Panc1 (cell line): ENCODE measurements around the gene CBARP. TPM values are rescaled to one million over a fixed set of nuclear protein-coding genes. Genes with fewer than 3 reads are reported as not detected.

Experiments
- ATAC-seq: fragments of 200-7000 bp; cut with Tn5 transposase; 2 replicates; pipeline ENCODE4 v1.9.1; 2020; ENCODE audit warnings: mild to moderate bottlenecking, moderate library complexity
- BruUV-seq: library from RNA; stranded (reverse); fragments of 400-500 nt; replicated peaks from 2 replicates; lab custom pipeline; 2021; lab: Mats Ljungman, UMichigan
- CTCF ChIA-PET: fragments of 300-600 bp; sonication (Branson Sonifier 250); formaldehyde crosslinking; loops from one replicate; lab custom pipeline; 2022; ENCODE audit warnings: antibody characterized with exemption; lab: Charles Lee
- POLR2A ChIA-PET: fragments of 300-600 bp; sonication (Branson Sonifier 250); formaldehyde crosslinking; loops from one replicate; lab custom pipeline; 2022; ENCODE audit warnings: antibody characterized with exemption; lab: Charles Lee
- DNase-seq: peaks from one replicate; pipeline ENCODE4 v3.0.0-alpha.2; 2010; ENCODE audit warnings: low read depth, low spot score
- H3K27ac ChIP-seq: 2 replicates; pipeline ENCODE4 v1.5.1; 2011; ENCODE audit warnings: mild to moderate bottlenecking, low read length, inconsistent platforms
- H3K27me3 ChIP-seq: fragments of 200-500 bp; sonication (Bioruptor generic); 2 replicates; pipeline ENCODE4 v1.6.0; 2014; ENCODE audit warnings: low read length, inconsistent platforms; ENCODE audit not compliant: control insufficient read depth, insufficient read depth
- H3K36me3 ChIP-seq: fragments of 200-500 bp; sonication (Bioruptor generic); 2 replicates; pipeline ENCODE4 v1.5.1; 2014; ENCODE audit warnings: inconsistent platforms, mild to moderate bottlenecking, low read length, moderate library complexity; ENCODE audit not compliant: control insufficient read depth, insufficient read depth
- H3K4me1 ChIP-seq: 2 replicates; pipeline ENCODE4 v1.5.1; 2011; ENCODE audit warnings: inconsistent platforms, mild to moderate bottlenecking, low read length, moderate library complexity; ENCODE audit not compliant: control insufficient read depth, insufficient read depth
- H3K4me3 ChIP-seq, 2 experiments: 2 replicates each; pipeline ENCODE4 v1.5.1; 2011 to 2012; ENCODE audit warnings: low read depth in 2 of 2, low read length in 2 of 2, mild to moderate bottlenecking in 2 of 2, inconsistent platforms in 1 of 2, moderate library complexity in 1 of 2
- H3K9me3 ChIP-seq: fragments of 200-500 bp; sonication (Bioruptor generic); 2 replicates; pipeline ENCODE4 v1.5.1; 2014; ENCODE audit warnings: low read depth, mild to moderate bottlenecking, inconsistent platforms, low read length, moderate library complexity; ENCODE audit not compliant: control insufficient read depth, insufficient read depth
- POLR2AphosphoS5 ChIP-seq: IDR thresholded peaks from 2 replicates; pipeline ENCODE4 v1.6.1; 2012; ENCODE audit warnings: mild to moderate bottlenecking, low read depth, low read length, moderate library complexity
- SIN3A ChIP-seq: IDR thresholded peaks from 2 replicates; pipeline ENCODE4 v1.6.1; 2012; ENCODE audit warnings: low read depth, mild to moderate bottlenecking, low read length, moderate library complexity, borderline replicate concordance; ENCODE audit not compliant: insufficient read depth
- TCF7L2 ChIP-seq: IDR thresholded peaks from 2 replicates; pipeline ENCODE4 v1.6.1; 2011; ENCODE audit warnings: mild to moderate bottlenecking, low read depth, low read length, inconsistent platforms
- in situ Hi-C: cut with HindIII; loops from 2 replicates; pipeline ENCODE4 v1.10.0; 2016; ENCODE audit warnings: low sequenced_read_pairs, low pct_unique_long_range_greater_than_20kb
- intact Hi-C: fragments of 100-400 bp; cut with micrococcal nuclease; formaldehyde crosslinking; loops from one replicate; pipeline ENCODE4 v1.10.0; 2022; ENCODE audit not compliant: unreplicated experiment
- total RNA-seq: library from RNA; stranded (reverse); gene quantifications from one replicate; pipeline ENCODE4 v1.2.1, GENCODE V29; 2021; ENCODE audit not compliant: unreplicated experiment
- TF ChIP-seq, protein P1 (sequence below), 2 experiments: IDR thresholded peaks; 2 replicates each; pipeline ENCODE4 v1.6.1; 2011 to 2012; ENCODE audit warnings: low read depth in 2 of 2, control low read depth in 1 of 2, low read length in 1 of 2, mild to moderate bottlenecking in 1 of 2, moderate library complexity in 1 of 2; ENCODE audit not compliant: insufficient read depth in 1 of 2
- TF ChIP-seq, protein P2 (sequence below): fragments of 450-650 bp; IDR thresholded peaks from 2 replicates; pipeline ENCODE4 v1.5.1; 2017; ENCODE audit warnings: mild to moderate bottlenecking

The CBARP gene
- total RNA-seq, 1 experiment from 2014 or later, result 14.5 TPM

DNA sequence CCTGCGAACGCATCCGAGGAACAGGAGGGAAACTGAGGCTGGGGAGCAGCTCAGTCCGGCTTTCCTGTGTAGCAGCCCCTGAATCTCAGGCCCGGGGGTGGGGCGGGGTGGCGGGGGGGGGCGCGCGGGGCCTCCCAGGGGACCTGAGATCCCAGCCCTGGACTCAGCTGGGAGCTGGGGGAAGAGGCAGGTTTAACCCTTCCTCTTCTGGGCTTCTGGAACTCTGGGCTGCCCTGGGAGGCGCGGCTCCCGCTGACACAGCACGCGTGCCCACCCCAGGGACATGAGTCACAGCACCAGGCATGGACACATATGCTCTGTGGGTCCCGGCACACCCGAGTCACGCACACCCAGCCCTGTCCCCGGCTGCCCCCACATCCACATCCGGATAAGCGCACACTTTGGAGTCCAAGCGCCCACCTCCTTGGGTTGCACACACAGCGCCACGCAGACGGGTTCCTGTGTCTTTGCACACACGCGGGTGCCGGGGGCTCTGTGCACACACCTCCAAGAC lies 27.9 kb upstream of the CBARP start:
- no TSS peak for BruUV-seq
- Histone ChIP-seq H3K36me3 (no peaks in the 10 kb centered on the region; the same call in 1 of the 2 replicates), H3K9me3 (no peaks in the 10 kb centered on the region), H3K27me3 (no peaks in the 10 kb centered on the region), H3K4me1 (peaks cover 40% of the 10 kb centered on the region), H3K4me3 (peak overlapping the region; percentile 45 to 57), H3K27ac (peak overlapping the region; percentile 71)
- intact Hi-C loops, result no loop called here
- ChIA-PET POLR2A (no interaction called here), CTCF (interaction anchor here (2.0 kb wide), 1 partner anchor 21 kb away, joined by 46 read pairs; no protein-coding TSS in a partner anchor)
- TF ChIP-seq, protein P1, sequence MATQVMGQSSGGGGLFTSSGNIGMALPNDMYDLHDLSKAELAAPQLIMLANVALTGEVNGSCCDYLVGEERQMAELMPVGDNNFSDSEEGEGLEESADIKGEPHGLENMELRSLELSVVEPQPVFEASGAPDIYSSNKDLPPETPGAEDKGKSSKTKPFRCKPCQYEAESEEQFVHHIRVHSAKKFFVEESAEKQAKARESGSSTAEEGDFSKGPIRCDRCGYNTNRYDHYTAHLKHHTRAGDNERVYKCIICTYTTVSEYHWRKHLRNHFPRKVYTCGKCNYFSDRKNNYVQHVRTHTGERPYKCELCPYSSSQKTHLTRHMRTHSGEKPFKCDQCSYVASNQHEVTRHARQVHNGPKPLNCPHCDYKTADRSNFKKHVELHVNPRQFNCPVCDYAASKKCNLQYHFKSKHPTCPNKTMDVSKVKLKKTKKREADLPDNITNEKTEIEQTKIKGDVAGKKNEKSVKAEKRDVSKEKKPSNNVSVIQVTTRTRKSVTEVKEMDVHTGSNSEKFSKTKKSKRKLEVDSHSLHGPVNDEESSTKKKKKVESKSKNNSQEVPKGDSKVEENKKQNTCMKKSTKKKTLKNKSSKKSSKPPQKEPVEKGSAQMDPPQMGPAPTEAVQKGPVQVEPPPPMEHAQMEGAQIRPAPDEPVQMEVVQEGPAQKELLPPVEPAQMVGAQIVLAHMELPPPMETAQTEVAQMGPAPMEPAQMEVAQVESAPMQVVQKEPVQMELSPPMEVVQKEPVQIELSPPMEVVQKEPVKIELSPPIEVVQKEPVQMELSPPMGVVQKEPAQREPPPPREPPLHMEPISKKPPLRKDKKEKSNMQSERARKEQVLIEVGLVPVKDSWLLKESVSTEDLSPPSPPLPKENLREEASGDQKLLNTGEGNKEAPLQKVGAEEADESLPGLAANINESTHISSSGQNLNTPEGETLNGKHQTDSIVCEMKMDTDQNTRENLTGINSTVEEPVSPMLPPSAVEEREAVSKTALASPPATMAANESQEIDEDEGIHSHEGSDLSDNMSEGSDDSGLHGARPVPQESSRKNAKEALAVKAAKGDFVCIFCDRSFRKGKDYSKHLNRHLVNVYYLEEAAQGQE (IDR thresholded peaks at IDR 0.05; ENCODE audit: insufficient read depth in 1 of 2, low read depth in 2 of 2, low read length in 1 of 2), result no peak
- TF ChIP-seq POLR2AphosphoS5, result no peak
- no peak for TF ChIP-seq SIN3A
- TF ChIP-seq, protein P2, sequence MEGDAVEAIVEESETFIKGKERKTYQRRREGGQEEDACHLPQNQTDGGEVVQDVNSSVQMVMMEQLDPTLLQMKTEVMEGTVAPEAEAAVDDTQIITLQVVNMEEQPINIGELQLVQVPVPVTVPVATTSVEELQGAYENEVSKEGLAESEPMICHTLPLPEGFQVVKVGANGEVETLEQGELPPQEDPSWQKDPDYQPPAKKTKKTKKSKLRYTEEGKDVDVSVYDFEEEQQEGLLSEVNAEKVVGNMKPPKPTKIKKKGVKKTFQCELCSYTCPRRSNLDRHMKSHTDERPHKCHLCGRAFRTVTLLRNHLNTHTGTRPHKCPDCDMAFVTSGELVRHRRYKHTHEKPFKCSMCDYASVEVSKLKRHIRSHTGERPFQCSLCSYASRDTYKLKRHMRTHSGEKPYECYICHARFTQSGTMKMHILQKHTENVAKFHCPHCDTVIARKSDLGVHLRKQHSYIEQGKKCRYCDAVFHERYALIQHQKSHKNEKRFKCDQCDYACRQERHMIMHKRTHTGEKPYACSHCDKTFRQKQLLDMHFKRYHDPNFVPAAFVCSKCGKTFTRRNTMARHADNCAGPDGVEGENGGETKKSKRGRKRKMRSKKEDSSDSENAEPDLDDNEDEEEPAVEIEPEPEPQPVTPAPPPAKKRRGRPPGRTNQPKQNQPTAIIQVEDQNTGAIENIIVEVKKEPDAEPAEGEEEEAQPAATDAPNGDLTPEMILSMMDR, result no peak
- no peak for TF ChIP-seq TCF7L2
- no peak for DNase-seq
- in situ Hi-C loops, result no loop called here
- peak; percentile 5 for ATAC-seq

DNA sequence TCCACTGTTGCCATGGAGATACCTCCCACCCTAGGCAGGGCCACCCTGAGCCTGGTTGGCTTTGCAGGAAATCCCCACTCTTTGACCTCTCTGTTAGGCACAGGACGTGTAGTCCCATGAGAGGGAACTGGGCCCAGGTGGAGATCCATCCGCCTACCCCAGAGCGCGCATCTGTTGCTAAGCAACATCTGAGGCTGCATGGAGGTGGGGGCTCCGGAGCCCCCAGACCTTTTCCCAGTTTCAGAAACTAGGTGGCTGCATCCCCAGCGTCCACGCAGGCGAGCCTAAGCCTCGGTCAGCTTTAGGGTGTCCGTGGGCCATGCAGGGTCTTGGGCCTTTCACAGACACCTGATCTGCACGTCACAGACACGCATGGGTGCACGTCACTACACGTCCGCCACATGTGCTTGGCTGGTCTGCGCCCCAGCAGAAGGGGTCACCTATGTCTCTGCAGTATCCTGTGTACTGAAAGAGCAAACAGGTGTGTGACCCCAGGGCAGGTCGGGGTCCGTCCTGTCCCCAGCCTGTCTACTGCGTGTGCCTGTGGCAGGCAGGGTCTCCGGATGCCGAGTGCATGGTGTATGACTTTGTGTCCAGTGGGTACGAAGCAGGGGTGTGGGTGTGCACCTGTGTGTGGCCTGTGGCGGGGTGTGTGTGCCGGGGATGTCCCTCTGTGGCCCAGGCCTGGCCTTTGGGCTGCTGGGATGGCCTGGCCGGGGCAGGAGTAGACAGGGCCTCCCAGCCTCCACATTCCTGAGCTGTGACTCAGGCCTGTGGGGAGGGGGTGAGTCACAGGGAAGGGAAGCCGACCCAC lies 27.2 kb upstream of the CBARP start:
- H3K4me3 ChIP-seq, result no peak overlapping the region
- H3K4me1 ChIP-seq, result peaks cover 42% of the 10 kb centered on the region
- POLR2A ChIA-PET, result no interaction called here

More for the DNA sequence above, 27.2 kb upstream of the CBARP start:
- H3K27ac ChIP-seq, result peak overlapping the region; percentile 74
- DNase-seq (no peak), ATAC-seq (peak; percentile 28)
- no peaks in the 10 kb centered on the region for H3K9me3 ChIP-seq
- H3K36me3 ChIP-seq, result no peaks in the 10 kb centered on the region; the same call in 1 of the 2 replicates
- intact Hi-C loops (no loop called here), in situ Hi-C loops (no loop called here)
- CTCF ChIA-PET, result interaction anchor here (2.0 kb wide), 1 partner anchor 20 kb away, joined by 46 read pairs; no protein-coding TSS in a partner anchor
- no TSS peak for BruUV-seq
- no peaks in the 10 kb centered on the region for H3K27me3 ChIP-seq
- TF ChIP-seq POLR2AphosphoS5 (peak; percentile 38; the same call in 1 of the 2 replicates), TCF7L2 (no peak)
